Measurements from ENCODE around the gene NGFR. TPM values are rescaled to one million over a fixed set of nuclear protein-coding genes. Genes with fewer than 3 reads are reported as not detected.

NGFR gene
- total RNA-seq, 1 experiment from 2014 or later: not detected

- BruUV-seq (replicated peaks): no TSS peak
- no peaks in the 10 kb centered on the region for H3F3A ChIP-seq (ENCODE audit: low read length, unreplicated experiment)
- CTCF ChIA-PET: no interaction called here
- peaks cover 18% of the 10 kb centered on the region for H3K4me1 ChIP-seq (ENCODE audit: insufficient read depth, low read length)
- no peak overlapping the region for H3K27ac ChIP-seq (ENCODE audit: low read length)
- no peaks in the 10 kb centered on the region for H4K20me1 ChIP-seq (ENCODE audit: low read length)
- no peaks in the 10 kb centered on the region for H3K79me2 ChIP-seq (ENCODE audit: low read length)
- no peak for ATAC-seq
- no peaks in the 10 kb centered on the region for H3K9me2 ChIP-seq (replicated peaks; ENCODE audit: low read length)
- POLR2A ChIA-PET (ENCODE audit: unreplicated experiment): no interaction called here
- intact Hi-C loops (cut with micrococcal nuclease): no loop called here
- H3K27me3 ChIP-seq (ENCODE audit: low read length): peaks cover 26% of the 10 kb centered on the region; the same call in 1 of the 2 replicates
- H3K4me2 ChIP-seq (ENCODE audit: low read length): no peak overlapping the region
- no peak overlapping the region for H3K9ac ChIP-seq (ENCODE audit: low read length)
- no peak overlapping the region for H2AFZ ChIP-seq (ENCODE audit: low read length)
- DNase-seq: no peak
- no peak overlapping the region for H3K4me3 ChIP-seq (ENCODE audit: low read length)
- no peaks in the 10 kb centered on the region for H3K9me3 ChIP-seq (ENCODE audit: low read length)
- H3K36me3 ChIP-seq (ENCODE audit: low read depth, low read length): no peaks in the 10 kb centered on the region
- TF ChIP-seq EZH2 (IDR thresholded peaks at IDR 0.05; ENCODE audit: low read length, unreplicated experiment): no peak
These were observed 9.3 kb downstream of the NGFR start for GRCh38 chr17:49504369-49504768.

- H3K4me3 ChIP-seq (ENCODE audit: low read length): no peak overlapping the region
- ChIA-PET POLR2A (ENCODE audit: unreplicated experiment) (no interaction called here), CTCF (interaction anchor here (0.6 kb wide), 1 partner anchor 170 kb away, joined by 4 read pairs; no protein-coding TSS in a partner anchor)
- H3K4me2 ChIP-seq (ENCODE audit: low read length): no peak overlapping the region
- TF ChIP-seq EZH2phosphoT487 (IDR thresholded peaks at IDR 0.05; ENCODE audit: borderline replicate concordance, low read length): no peak
- TF ChIP-seq EZH2 (IDR thresholded peaks at IDR 0.05; ENCODE audit: low read length, unreplicated experiment): no peak
- no peak for TF ChIP-seq CTCF (conservative IDR thresholded peaks at IDR 0.05; ENCODE audit: low read depth, low read length)
- peaks cover 21% of the 10 kb centered on the region for H3K4me1 ChIP-seq (ENCODE audit: insufficient read depth, low read length)
- no peak overlapping the region for H3K27ac ChIP-seq (ENCODE audit: low read length)
- no peak overlapping the region for H2AFZ ChIP-seq (ENCODE audit: low read length)
- H3K9me2 ChIP-seq (replicated peaks; ENCODE audit: low read length): no peaks in the 10 kb centered on the region
- no peaks in the 10 kb centered on the region for H3F3A ChIP-seq (ENCODE audit: low read length, unreplicated experiment)
- BruUV-seq (replicated peaks): no TSS peak
- no peak for ATAC-seq
- peaks cover 19% of the 10 kb centered on the region; the same call in 1 of the 2 replicates for H3K27me3 ChIP-seq (ENCODE audit: low read length)
- no peak for DNase-seq
- no peaks in the 10 kb centered on the region for H3K79me2 ChIP-seq (ENCODE audit: low read length)
- H3K9ac ChIP-seq (ENCODE audit: low read length): no peak overlapping the region
- H3K9me3 ChIP-seq (ENCODE audit: low read length): no peaks in the 10 kb centered on the region
- H3K36me3 ChIP-seq (ENCODE audit: low read depth, low read length): no peaks in the 10 kb centered on the region
- intact Hi-C loops (cut with micrococcal nuclease): no loop called here
- H4K20me1 ChIP-seq (ENCODE audit: low read length): no peaks in the 10 kb centered on the region
These were observed 10.8 kb downstream of the NGFR start for GRCh38 chr17:49505854-49506253.

GRCh38 chr17:49506282-49506681, 11.2 kb downstream of the NGFR start:
- Histone ChIP-seq H3K36me3 (ENCODE audit: low read depth, low read length) (no peaks in the 10 kb centered on the region), H3K79me2 (ENCODE audit: low read length) (no peaks in the 10 kb centered on the region), H4K20me1 (ENCODE audit: low read length) (no peaks in the 10 kb centered on the region), H3K27ac (ENCODE audit: low read length) (no peak overlapping the region), H3F3A (ENCODE audit: low read length, unreplicated experiment) (no peaks in the 10 kb centered on the region), H3K9me2 (replicated peaks; ENCODE audit: low read length) (no peaks in the 10 kb centered on the region), H3K4me3 (ENCODE audit: low read length) (no peak overlapping the region), H3K4me1 (ENCODE audit: insufficient read depth, low read length) (peaks cover 21% of the 10 kb centered on the region), H3K4me2 (ENCODE audit: low read length) (no peak overlapping the region), H3K27me3 (ENCODE audit: low read length) (peaks cover 14% of the 10 kb centered on the region; the same call in 1 of the 2 replicates), H3K9me3 (ENCODE audit: low read length) (no peaks in the 10 kb centered on the region), H3K9ac (ENCODE audit: low read length) (no peak overlapping the region), H2AFZ (ENCODE audit: low read length) (no peak overlapping the region)
- TF ChIP-seq EZH2phosphoT487 (IDR thresholded peaks at IDR 0.05; ENCODE audit: borderline replicate concordance, low read length) (no peak), EZH2 (IDR thresholded peaks at IDR 0.05; ENCODE audit: low read length, unreplicated experiment) (no peak), CTCF (conservative IDR thresholded peaks at IDR 0.05; ENCODE audit: low read depth, low read length) (no peak)
- ATAC-seq (no peak), DNase-seq (no peak)
- POLR2A ChIA-PET (ENCODE audit: unreplicated experiment): no interaction called here
- no TSS peak for BruUV-seq (replicated peaks)
- intact Hi-C loops (cut with micrococcal nuclease): no loop called here
- CTCF ChIA-PET: no interaction called here
